ENCODE data around the gene ZNF585A.

The ZNF585A gene

DNA sequence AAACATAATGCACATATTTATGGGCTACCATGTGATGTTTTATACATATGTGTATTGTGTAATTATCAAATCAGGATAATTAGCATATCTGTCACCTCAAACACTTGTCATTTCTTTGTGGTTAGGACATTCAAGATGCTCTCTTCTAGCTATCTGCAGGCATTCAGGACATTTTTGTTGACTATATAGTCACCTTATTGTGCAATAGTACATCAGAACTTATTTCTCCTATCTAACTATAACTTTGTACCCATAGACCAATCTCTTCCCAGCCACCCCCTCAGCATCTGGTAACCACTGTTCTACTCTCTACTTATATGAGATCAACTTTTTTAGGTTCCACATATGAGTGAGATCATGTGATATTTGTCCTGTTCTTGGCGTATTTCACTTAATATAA lies 73.9 kb downstream of the ZNF585A start:
- Histone ChIP-seq H3K4me3 (no peak overlapping the region), H3K27ac (no peak overlapping the region)

DNA sequence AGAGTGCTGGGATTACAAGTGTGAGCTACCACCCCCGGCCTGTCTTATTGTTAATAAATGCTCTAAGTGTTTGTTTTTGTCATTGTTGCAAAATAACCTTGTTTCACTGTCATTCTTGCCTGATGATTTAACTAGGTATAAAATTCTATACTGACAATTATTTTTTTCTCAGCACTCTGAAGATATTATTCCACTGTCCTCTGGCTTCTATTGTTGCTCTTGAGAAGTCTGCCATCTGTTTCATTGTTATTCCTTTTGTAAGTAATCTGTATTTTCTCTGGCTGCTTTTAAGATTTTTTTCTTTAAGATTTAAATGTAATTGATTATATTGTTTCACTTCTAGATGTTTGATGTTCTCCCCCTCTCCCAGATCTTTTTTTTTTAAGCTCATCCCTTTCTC lies 76.6 kb downstream of the ZNF585A start:
- no peak overlapping the region for H3K4me3 ChIP-seq
- no peak overlapping the region for H3K27ac ChIP-seq
